Neutrophil (primary cell): ENCODE results near the gene MAPK8IP2.

Experiments used
- H3K27ac ChIP-seq: fragments of 200-600 bp; sonication (generic); 2 replicates; pipeline ENCODE4 v1.5.1; 2016; ENCODE audit warnings: mild to moderate bottlenecking, moderate library complexity
- H3K27me3 ChIP-seq: fragments of 200-600 bp; sonication (generic); 2 replicates; pipeline ENCODE4 v1.6.0; 2016; ENCODE audit warnings: mild to moderate bottlenecking
- H3K36me3 ChIP-seq: fragments of 200-600 bp; sonication (generic); 2 replicates; pipeline ENCODE4 v1.5.1; 2017
- H3K4me1 ChIP-seq, 2 experiments: fragments of 200-600 bp in 1 of 2; sonication (generic) in 1 of 2; 1 replicate in 1 of 2; 2 replicates in 1 of 2; pipeline versions ENCODE4 v1.5.1 to v1.6.1; 2013 to 2016; ENCODE audit warnings: low read depth in 1 of 2, low read length in 1 of 2, mild to moderate bottlenecking in 1 of 2, moderate library complexity in 1 of 2; ENCODE audit not compliant: control insufficient read depth in 1 of 2, insufficient read depth in 1 of 2
- H3K4me3 ChIP-seq, 2 experiments: fragments of 200-600 bp in 1 of 2; sonication (generic) in 1 of 2; 1 replicate in 1 of 2; 2 replicates in 1 of 2; pipeline ENCODE4 v1.5.1; 2013 to 2016; ENCODE audit warnings: low read depth in 1 of 2, low read length in 1 of 2, mild to moderate bottlenecking in 1 of 2, moderate library complexity in 1 of 2
- H3K9me3 ChIP-seq: fragments of 200-600 bp; sonication (generic); 2 replicates; pipeline ENCODE4 v1.5.1; 2016
- CTCF ChIP-seq: fragments of 200-600 bp; sonication (generic); IDR thresholded peaks from 2 replicates; pipeline ENCODE4 v1.5.1; 2016; ENCODE audit warnings: antibody characterized with exemption

MAPK8IP2 gene

GRCh38 chr22:50576070-50576469 lies 24.5 kb upstream of the MAPK8IP2 start:
- Histone ChIP-seq H3K27ac (no peak overlapping the region), H3K27me3 (peaks cover 18% of the 10 kb centered on the region), H3K4me1 (peaks cover 0 to under 1% of the 10 kb centered on the region in 2 experiments), H3K4me3 (no peak overlapping the region), H3K36me3 (peaks cover 80% of the 10 kb centered on the region), H3K9me3 (no peaks in the 10 kb centered on the region)
- TF ChIP-seq CTCF, result no peak

- TF ChIP-seq CTCF, result no peak
- no peak overlapping the region for H3K4me3 ChIP-seq
- no peak overlapping the region for H3K27ac ChIP-seq
- H3K27me3 ChIP-seq, result peaks cover 18% of the 10 kb centered on the region
- no peaks in the 10 kb centered on the region for H3K9me3 ChIP-seq
- H3K36me3 ChIP-seq, result peaks cover 72% of the 10 kb centered on the region
- H3K4me1 ChIP-seq, result peaks cover 10 to 11% of the 10 kb centered on the region in 2 experiments
Observed at GRCh38 chr22:50576806-50577696, 23.5 kb upstream of the MAPK8IP2 start.

- Histone ChIP-seq H3K9me3 (no peaks in the 10 kb centered on the region), H3K27me3 (peaks cover 18% of the 10 kb centered on the region), H3K4me1 (peaks cover 11 to 12% of the 10 kb centered on the region in 2 experiments), H3K36me3 (peaks cover 66% of the 10 kb centered on the region), H3K4me3 (no peak overlapping the region), H3K27ac (no peak overlapping the region)
- no peak for TF ChIP-seq CTCF
Observed at GRCh38 chr22:50577697-50577986, 23.0 kb upstream of the MAPK8IP2 start.

GRCh38 chr22:50577987-50578775 lies 22.4 kb upstream of the MAPK8IP2 start, which contains the start of gene CPT1B:
CPT1B (minus strand) TSS chr22:50578427; CDS start chr22:50577915, 512 bp downstream.
- Histone ChIP-seq H3K27ac (no peak within 1 kb of the TSS), H3K36me3 (peaks cover 61% of the 10 kb centered on the region), H3K27me3 (peaks cover 18% of the 10 kb centered on the region), H3K4me1 (peaks cover 12 to 13% of the 10 kb centered on the region in 2 experiments), H3K9me3 (no peaks in the 10 kb centered on the region), H3K4me3 (no peak within 1 kb of the TSS)
- TF ChIP-seq CTCF, result no peak

GRCh38 chr22:50578776-50579310 lies 21.8 kb upstream of the MAPK8IP2 start:
- TF ChIP-seq CTCF, result no peak
- H3K4me1 ChIP-seq, result peaks cover 19% of the 10 kb centered on the region in 2 experiments
- no peaks in the 10 kb centered on the region for H3K9me3 ChIP-seq
- no peak overlapping the region for H3K4me3 ChIP-seq
- H3K27ac ChIP-seq, result no peak overlapping the region
- H3K36me3 ChIP-seq, result peaks cover 54% of the 10 kb centered on the region
- peaks cover 18% of the 10 kb centered on the region for H3K27me3 ChIP-seq
